TTC549 (cell line): ENCODE measurements around the gene SMARCD1.

Experiments
- FAIRE-seq: peaks from 2 replicates; lab custom pipeline; 2012; peaks lifted over from hg19 to GRCh38; lab: Jason Lieb, UNC

Gene SMARCD1

GRCh38 chr12:50057000-50057841 is 27.9 kb upstream of the SMARCD1 start, which contains the start of gene ASIC1:
TSS of gene ASIC1 (plus strand) at chr12:50057596. CDS start at chr12:50058767, 1,171 bp downstream.
- no peak for FAIRE-seq

DNA sequence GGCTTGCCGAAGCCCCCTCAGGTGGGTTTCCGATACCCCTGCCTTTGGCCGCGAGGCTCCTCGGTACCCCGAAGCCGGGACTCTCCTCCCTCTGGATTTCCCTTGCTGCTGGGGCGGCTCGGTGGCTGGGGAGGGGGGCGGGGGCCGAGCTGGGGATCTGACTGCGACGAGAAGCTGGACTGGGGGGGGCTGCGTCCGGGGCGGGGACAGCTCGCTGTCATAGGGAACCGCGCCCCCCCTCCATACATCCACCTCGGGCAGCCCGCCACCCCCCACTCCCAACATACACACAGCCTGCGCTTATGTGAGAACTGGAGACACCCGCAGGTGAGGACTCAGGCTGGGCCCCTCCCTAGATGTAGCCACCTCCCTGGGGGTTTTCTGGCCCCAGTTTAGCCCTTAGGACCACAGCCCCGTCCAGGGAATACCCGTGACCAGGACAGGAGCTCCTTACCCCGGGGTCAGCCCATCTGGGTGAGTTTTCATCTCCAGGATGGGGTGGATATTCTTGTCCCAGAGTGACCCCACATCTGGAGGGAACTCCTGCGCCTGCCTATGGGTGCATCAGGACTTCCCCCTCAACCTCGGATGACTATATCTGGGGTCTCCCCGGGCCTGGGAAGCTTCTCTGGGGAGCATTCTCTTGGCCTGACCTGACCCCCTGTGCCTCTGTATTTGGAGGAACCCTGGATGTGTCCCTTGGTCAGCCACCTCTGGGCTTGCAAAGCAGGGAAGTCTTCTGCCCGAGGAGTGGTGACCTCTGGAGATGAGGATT is 27.1 kb upstream of the SMARCD1 start:
- FAIRE-seq, result no peak

DNA sequence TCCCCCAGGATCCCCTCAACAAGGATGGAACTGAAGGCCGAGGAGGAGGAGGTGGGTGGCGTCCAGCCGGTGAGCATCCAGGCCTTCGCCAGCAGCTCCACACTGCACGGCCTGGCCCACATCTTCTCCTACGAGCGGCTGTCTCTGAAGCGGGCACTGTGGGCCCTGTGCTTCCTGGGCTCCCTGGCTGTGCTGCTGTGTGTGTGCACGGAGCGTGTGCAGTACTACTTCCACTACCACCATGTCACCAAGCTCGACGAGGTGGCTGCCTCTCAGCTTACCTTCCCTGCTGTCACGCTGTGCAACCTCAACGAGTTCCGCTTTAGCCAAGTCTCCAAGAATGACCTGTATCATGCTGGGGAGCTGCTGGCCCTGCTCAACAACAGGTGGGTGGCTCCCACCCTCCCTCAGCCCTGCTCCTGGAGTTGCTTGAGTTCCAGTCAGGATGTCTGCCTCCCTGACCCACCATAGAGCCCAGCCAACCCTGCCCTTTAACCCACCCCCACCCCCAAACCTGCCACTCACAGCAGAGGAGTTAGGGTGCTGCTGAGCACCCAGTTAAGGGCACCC is 26.3 kb upstream of the SMARCD1 start:
- no peak for FAIRE-seq

- no peak for FAIRE-seq
Observed at GRCh38 chr12:50059440-50060119, 25.6 kb upstream of the SMARCD1 start.

DNA sequence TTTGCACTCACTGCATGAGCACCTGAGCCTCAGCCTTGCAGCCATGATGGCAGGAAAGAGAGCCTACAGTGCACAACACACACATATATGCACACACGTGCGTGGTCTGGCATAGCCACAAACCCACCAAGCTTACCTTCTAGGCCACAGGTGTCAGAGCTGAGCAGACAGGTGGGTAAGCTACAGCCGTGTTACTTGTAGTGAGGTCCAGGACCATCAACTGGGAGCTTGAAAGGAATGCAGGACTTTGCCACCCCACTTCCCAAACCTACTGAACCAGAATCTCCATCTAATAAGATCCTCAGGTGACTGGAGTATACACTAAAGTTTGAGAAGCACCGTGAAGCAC is 25.0 kb upstream of the SMARCD1 start:
- no peak for FAIRE-seq

GRCh38 chr12:50061171-50061570 is 24.0 kb upstream of the SMARCD1 start:
- no peak for FAIRE-seq

GRCh38 chr12:50061946-50062686 is 23.0 kb upstream of the SMARCD1 start:
- FAIRE-seq, result no peak

- no peak for FAIRE-seq
Observed at GRCh38 chr12:50062728-50063460, 22.2 kb upstream of the SMARCD1 start.

DNA sequence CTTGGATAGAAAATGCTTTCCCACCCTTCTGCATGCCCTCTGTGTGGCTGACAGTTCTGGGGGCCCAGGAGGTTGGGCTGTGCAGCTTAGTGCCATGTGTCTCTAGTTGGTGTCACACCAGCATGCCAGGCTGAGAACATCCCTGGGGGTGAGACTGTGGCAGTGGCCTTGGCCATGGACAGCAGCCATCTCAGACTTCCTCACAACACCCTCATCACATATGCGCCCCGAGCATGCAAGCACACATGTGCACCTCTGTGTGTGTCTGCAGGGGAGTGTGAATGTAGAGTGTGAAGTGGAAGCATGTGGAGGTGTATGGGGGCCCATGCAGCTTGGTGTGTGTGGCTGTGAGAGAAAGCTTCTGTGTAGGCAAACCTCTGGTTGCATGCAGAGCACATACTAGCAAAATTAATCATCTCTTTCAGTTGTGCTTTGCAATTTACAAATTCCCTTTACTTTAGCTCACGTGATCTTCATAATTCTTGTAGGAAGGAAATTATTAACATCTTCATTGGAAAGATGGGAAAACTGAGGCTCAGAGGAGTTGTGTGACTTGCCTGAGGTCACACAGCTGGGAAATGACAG is 19.3 kb upstream of the SMARCD1 start:
- FAIRE-seq, result no peak

DNA sequence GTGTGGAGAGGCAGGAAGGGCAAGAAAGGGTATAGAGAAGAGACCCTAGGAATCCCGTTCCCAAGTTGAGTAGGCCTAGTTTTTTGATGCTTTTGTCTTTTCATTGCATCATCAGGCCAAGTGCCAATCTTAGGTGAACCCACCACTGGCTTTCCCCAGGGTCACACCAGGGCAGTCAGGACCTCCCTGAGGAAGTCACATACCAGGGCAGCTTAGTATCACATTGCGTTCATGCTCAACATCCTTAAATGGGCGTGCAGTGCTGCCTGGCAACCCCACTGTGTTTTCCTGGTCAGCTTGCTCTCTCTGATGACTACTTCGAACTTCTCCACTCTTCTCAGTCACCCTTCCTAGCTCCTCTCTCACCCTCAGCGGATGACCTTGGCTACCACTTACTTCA is 18.7 kb upstream of the SMARCD1 start:
- no peak for FAIRE-seq

DNA sequence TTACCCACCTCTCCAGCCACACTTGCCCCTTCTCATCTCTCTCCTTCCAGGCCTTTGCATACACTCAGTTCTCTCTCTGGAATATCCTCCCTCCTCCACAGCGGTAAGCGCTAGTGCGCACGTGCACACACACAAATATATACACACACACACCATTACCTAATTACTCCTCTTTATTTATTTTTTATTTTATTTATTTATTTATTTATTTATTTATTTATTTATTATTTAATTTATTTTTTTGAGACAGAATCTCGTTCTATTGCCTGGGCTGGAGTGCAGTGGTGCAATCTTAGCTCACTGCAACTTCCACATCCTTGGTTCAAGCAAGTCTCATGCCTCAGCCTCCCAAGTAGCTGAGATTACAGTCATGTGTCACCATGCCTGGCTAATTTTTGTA is 16.1 kb upstream of the SMARCD1 start:
- FAIRE-seq, result no peak

DNA sequence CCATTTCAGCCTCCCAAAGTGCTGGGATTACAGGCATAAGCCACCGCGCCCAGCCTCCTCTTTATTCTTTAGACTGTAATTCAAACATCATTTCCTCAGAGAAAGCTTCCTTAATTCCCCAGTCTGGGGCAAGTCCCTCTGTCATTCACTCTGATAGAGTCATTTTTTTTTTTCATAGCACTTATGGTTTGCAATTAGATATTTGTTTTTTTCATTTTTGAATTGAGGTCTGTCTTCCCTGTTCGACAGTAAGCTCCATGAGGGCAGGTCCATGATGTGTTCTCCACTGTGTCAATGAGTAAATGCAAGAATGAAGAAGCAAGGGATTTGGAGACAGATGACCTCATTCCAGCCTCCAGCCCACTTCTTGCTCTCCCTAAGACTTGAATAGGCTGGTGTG is 15.6 kb upstream of the SMARCD1 start:
- FAIRE-seq, result no peak

- no peak for FAIRE-seq
Observed at GRCh38 chr12:50070314-50071060, 14.7 kb upstream of the SMARCD1 start.

- FAIRE-seq, result no peak
Observed at GRCh38 chr12:50072198-50072907, 12.8 kb upstream of the SMARCD1 start.

DNA sequence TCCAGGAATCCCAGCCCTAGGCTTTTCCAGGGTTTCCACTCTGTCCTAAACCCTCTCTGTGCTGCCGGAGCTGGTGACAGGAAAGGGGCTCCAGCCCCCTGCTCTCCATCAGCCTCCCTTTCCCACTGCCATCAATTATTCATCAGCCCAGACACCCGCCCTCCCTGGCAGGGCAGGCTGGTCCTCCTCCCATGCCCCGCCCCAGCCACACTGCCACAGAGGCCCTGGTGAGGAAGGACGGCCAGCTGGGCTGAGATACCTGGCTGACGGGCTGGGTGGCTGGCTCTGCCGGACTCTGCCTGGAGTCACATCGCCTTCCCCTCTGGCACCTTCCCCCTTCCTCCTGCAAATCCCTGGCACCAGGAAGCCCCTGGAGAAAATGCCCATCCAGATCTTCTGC is 11.9 kb upstream of the SMARCD1 start:
- FAIRE-seq, result no peak

DNA sequence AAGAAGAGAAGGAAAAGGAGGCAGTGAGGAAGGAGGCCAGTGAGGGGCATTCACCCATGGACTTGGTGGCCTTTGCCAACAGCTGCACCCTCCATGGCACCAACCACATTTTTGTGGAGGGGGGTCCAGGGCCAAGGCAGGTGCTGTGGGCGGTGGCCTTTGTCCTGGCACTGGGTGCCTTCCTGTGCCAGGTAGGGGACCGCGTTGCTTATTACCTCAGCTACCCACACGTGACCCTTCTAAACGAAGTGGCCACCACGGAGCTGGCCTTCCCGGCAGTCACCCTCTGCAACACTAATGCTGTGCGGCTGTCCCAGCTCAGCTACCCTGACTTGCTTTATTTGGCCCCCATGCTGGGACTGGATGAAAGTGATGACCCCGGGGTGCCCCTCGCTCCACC is 11.4 kb upstream of the SMARCD1 start:
- FAIRE-seq, result no peak

DNA sequence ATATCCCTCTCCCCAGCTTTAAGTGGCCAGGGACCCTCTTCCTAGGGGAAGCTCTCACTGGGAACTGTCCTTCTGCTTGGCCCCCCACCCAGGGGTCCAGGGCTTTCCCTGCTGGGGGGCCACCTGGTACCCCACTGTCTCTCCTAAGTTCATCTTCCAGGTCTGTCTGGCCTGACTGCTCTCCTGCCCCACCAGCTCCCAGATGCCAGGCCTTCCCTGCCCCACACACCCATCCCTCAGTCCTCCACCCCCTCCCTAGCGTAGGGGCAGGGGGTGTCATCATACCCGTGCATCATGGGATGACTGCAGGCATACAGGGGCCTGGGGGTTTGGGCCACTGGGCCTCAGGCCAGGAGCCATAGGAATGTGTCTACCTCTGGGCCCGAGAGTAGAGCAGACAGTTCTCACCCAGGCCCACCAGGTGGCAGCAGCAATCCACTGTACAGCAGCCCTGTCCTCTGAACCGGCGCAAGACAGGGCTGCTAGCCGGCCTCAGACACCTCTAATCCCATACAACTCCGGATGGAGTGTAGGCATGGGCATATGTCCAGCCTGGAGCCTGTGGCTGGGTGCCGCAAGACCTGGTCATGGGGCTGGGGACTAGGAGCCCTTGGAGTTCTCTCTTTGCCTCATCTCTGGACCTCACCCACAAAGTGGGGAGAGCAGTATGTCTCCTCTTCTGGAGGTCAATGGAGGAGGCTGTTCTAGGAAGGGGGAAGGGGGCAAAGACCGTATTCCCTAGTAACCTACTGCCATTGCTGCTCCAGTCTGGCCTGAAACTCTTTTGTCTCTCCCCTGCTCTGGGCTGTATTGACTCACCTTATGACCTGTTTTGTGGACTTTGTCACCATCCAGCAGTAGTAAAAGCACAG is 10.0 kb upstream of the SMARCD1 start:
- FAIRE-seq, result no peak

GRCh38 chr12:50075808-50076170 is 9.4 kb upstream of the SMARCD1 start:
- FAIRE-seq, result no peak

DNA sequence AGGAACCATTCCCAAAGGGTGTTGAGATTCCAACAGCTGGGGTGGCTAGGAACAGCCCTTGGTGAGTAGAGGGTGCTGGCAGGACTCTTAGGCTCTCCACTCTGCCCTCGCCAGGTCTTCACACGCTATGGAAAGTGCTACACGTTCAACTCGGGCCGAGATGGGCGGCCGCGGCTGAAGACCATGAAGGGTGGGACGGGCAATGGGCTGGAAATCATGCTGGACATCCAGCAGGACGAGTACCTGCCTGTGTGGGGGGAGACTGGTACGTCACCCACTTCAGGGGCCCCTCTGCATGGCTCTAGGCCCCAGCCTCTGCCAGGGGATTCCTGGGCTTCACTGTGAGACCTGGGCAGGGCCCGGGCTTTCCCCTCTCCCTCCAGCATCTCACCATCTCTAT is 8.0 kb upstream of the SMARCD1 start:
- no peak for FAIRE-seq
